ENCODE results near the gene ZNF334. TPM values are rescaled to one million over a fixed set of nuclear protein-coding genes. Genes with fewer than 3 reads are reported as not detected.

The ZNF334 gene
- total RNA-seq, 2 experiments from 2014 or later: not detected

- no peaks in the 10 kb centered on the region for H3K4me1 ChIP-seq (ENCODE audit: insufficient read depth, low read length, poor library complexity, severe bottlenecking)
- intact Hi-C loops (cut with micrococcal nuclease; ENCODE audit: unreplicated experiment): no loop called here
These were observed 19.3 kb downstream of the ZNF334 start for GRCh38 chr20:46494077-46494476.

GRCh38 chr20:46491354-46491753 is 22.0 kb downstream of the ZNF334 start:
- H3K27ac ChIP-seq (ENCODE audit: low read depth, low read length, poor library complexity, severe bottlenecking): no peak overlapping the region
- H3K36me3 ChIP-seq (ENCODE audit: insufficient read depth, low read length): no peaks in the 10 kb centered on the region
- no peak overlapping the region for H3K4me3 ChIP-seq (ENCODE audit: low read depth, low read length, poor library complexity, severe bottlenecking)
- no peaks in the 10 kb centered on the region for H3K79me2 ChIP-seq (ENCODE audit: insufficient read depth, low read depth, low read length)
- DNase-seq (ENCODE audit: low spot score): no peak
- TF ChIP-seq CTCF (conservative IDR thresholded peaks at IDR 0.05; ENCODE audit: low read length) (no peak), EZH2phosphoT487 (IDR thresholded peaks at IDR 0.05; ENCODE audit: borderline replicate concordance, low read depth, low read length) (no peak)
- H2AFZ ChIP-seq (ENCODE audit: low read length): no peak overlapping the region
- no TSS peak for BruUV-seq (replicated peaks)
- no peaks in the 10 kb centered on the region for H3K9me2 ChIP-seq (ENCODE audit: insufficient read depth, low read length)
- intact Hi-C loops (cut with micrococcal nuclease; ENCODE audit: unreplicated experiment): no loop called here
- H3K4me1 ChIP-seq (ENCODE audit: insufficient read depth, low read length, poor library complexity, severe bottlenecking): no peaks in the 10 kb centered on the region
- ChIA-PET POLR2A (no interaction called here), CTCF (ENCODE audit: unreplicated experiment) (no interaction called here)
- no peak overlapping the region for H3K4me2 ChIP-seq (ENCODE audit: low read length)
- no peaks in the 10 kb centered on the region for H4K20me1 ChIP-seq (ENCODE audit: insufficient read depth, low read length)
- H3K9me3 ChIP-seq (ENCODE audit: low read length): no peaks in the 10 kb centered on the region

More at GRCh38 chr20:46494077-46494476, 19.3 kb downstream of the ZNF334 start:
- no peaks in the 10 kb centered on the region for H3K79me2 ChIP-seq (ENCODE audit: insufficient read depth, low read depth, low read length)
- TF ChIP-seq CTCF (conservative IDR thresholded peaks at IDR 0.05; ENCODE audit: low read length) (no peak), EZH2phosphoT487 (IDR thresholded peaks at IDR 0.05; ENCODE audit: borderline replicate concordance, low read depth, low read length) (no peak)
- no peaks in the 10 kb centered on the region for H3K36me3 ChIP-seq (ENCODE audit: insufficient read depth, low read length)
- no peak overlapping the region for H3K27ac ChIP-seq (ENCODE audit: low read depth, low read length, poor library complexity, severe bottlenecking)
- ChIA-PET POLR2A (no interaction called here), CTCF (ENCODE audit: unreplicated experiment) (no interaction called here)
- no peak for DNase-seq (ENCODE audit: low spot score)
- no peaks in the 10 kb centered on the region for H4K20me1 ChIP-seq (ENCODE audit: insufficient read depth, low read length)
- no TSS peak for BruUV-seq (replicated peaks)
- no peak overlapping the region for H3K4me2 ChIP-seq (ENCODE audit: low read length)
- no peaks in the 10 kb centered on the region for H3K9me3 ChIP-seq (ENCODE audit: low read length)
- H2AFZ ChIP-seq (ENCODE audit: low read length): no peak overlapping the region
- H3K4me3 ChIP-seq (ENCODE audit: low read depth, low read length, poor library complexity, severe bottlenecking): no peak overlapping the region
- H3K9me2 ChIP-seq (ENCODE audit: insufficient read depth, low read length): no peaks in the 10 kb centered on the region

- Histone ChIP-seq H3K4me3 (ENCODE audit: low read depth, low read length, poor library complexity, severe bottlenecking) (no peak overlapping the region), H2AFZ (ENCODE audit: low read length) (no peak overlapping the region), H3K27ac (ENCODE audit: low read depth, low read length, poor library complexity, severe bottlenecking) (no peak overlapping the region), H4K20me1 (ENCODE audit: insufficient read depth, low read length) (no peaks in the 10 kb centered on the region), H3K36me3 (ENCODE audit: insufficient read depth, low read length) (no peaks in the 10 kb centered on the region), H3K4me2 (ENCODE audit: low read length) (no peak overlapping the region), H3K9me2 (ENCODE audit: insufficient read depth, low read length) (no peaks in the 10 kb centered on the region), H3K4me1 (ENCODE audit: insufficient read depth, low read length, poor library complexity, severe bottlenecking) (no peaks in the 10 kb centered on the region), H3K79me2 (ENCODE audit: insufficient read depth, low read depth, low read length) (no peaks in the 10 kb centered on the region), H3K9me3 (ENCODE audit: low read length) (no peaks in the 10 kb centered on the region)
- POLR2A ChIA-PET: interaction anchor here (0.6 kb wide), 1 partner anchor 42 kb away, joined by 3 read pairs; no protein-coding TSS in a partner anchor
- intact Hi-C loops (cut with micrococcal nuclease; ENCODE audit: unreplicated experiment): no loop called here
- CTCF ChIA-PET (ENCODE audit: unreplicated experiment): no interaction called here
- BruUV-seq (replicated peaks): no TSS peak
- DNase-seq (ENCODE audit: low spot score): no peak
- TF ChIP-seq EZH2phosphoT487 (IDR thresholded peaks at IDR 0.05; ENCODE audit: borderline replicate concordance, low read depth, low read length) (no peak), CTCF (conservative IDR thresholded peaks at IDR 0.05; ENCODE audit: low read length) (no peak)
These were observed 24.9 kb downstream of the ZNF334 start for GRCh38 chr20:46488451-46488850.

Measured in OCI-LY7 (cell line).